ENCODE results near the gene LEMD3. TPM values are rescaled to one million over a fixed set of nuclear protein-coding genes. Genes with fewer than 3 reads are reported as not detected.

Gene LEMD3
- total and polyA plus RNA-seq, 2 of the 8 experiments (the other 6 are each of a cell fraction or from before 2014, with no cell fraction given), result 5.8 to 33.2 TPM

- Histone ChIP-seq H2BK20ac (ENCODE audit: low read length) (no peak within 1 kb of the TSS), H3K9ac (replicated peaks in 1 of 4; ENCODE audit: extremely low read depth in 1 of 4, low read depth in 3 of 4, low read length in 3 of 4) (peak within 1 kb of the TSS in 1 of 4 experiments; percentile 27; a peak in 2 of 7 replicates), H3K36me3 (ENCODE audit: control insufficient read depth in 2 of 4, insufficient read depth in 4 of 4, low read length in 3 of 4) (no peaks in the 10 kb centered on the region), H4K8ac (ENCODE audit: extremely low read depth, insufficient read depth, low read length) (peak within 1 kb of the TSS; percentile 11; the same call in 1 of the 2 replicates), H2AK5ac (ENCODE audit: low read depth, low read length) (no peak within 1 kb of the TSS), H3K27me3 (replicated peaks in 1 of 4; ENCODE audit: control insufficient read depth in 3 of 4, extremely low read depth in 1 of 4, insufficient read depth in 3 of 4, low read length in 3 of 4) (peaks cover 0 to 4% (median 1%) of the 10 kb centered on the region in 4 experiments; a peak in 5 of 7 replicates), H3K4me1 (replicated peaks in 1 of 4; ENCODE audit: control insufficient read depth in 3 of 4, insufficient read depth in 4 of 4, low read length in 3 of 4) (peaks cover 0 to 5% (median 3%) of the 10 kb centered on the region in 4 experiments; a peak in 4 of 7 replicates), H2BK5ac (ENCODE audit: low read depth, low read length) (no peak within 1 kb of the TSS), H4K20me1 (replicated peaks in 1 of 2; ENCODE audit: control insufficient read depth in 1 of 2, insufficient read depth in 2 of 2, low read length in 2 of 2) (no peaks in the 10 kb centered on the region), H3K23me2 (ENCODE audit: low read depth, low read length) (peaks cover 13% of the 10 kb centered on the region; the same call in 1 of the 2 replicates), H3K9me3 (ENCODE audit: insufficient read depth in 2 of 2, low read depth in 1 of 2, low read length in 1 of 2) (no peaks in the 10 kb centered on the region), H3K18ac (ENCODE audit: extremely low read depth, low read length) (peak within 1 kb of the TSS; percentile 36; the same call in 1 of the 2 replicates), H2BK120ac (replicated peaks; ENCODE audit: low read depth, low read length) (no peak within 1 kb of the TSS), H3K4me3 (ENCODE audit: extremely low read depth in 1 of 4, insufficient read depth in 2 of 4, low read depth in 3 of 4, low read length in 4 of 4) (peak within 1 kb of the TSS; percentile 68 to 93 (median 77)), H4K5ac (ENCODE audit: insufficient read length, low read depth, low read length) (peak within 1 kb of the TSS; percentile 45), H3K4me2 (ENCODE audit: insufficient read depth in 1 of 2, low read depth in 2 of 2, low read length in 2 of 2) (peak within 1 kb of the TSS; percentile 80 to 85), H2BK12ac (ENCODE audit: low read depth, low read length) (peak within 1 kb of the TSS; percentile 61; the same call in 1 of the 2 replicates), H3K79me1 (ENCODE audit: low read depth, low read length) (no peaks in the 10 kb centered on the region), H3K27ac (ENCODE audit: low read depth, low read length) (no peak within 1 kb of the TSS), H3K79me2 (ENCODE audit: control insufficient read depth in 1 of 2, insufficient read depth in 2 of 2, low read length in 2 of 2) (no peaks in the 10 kb centered on the region), H3K23ac (ENCODE audit: insufficient read length) (no peak within 1 kb of the TSS), H3K4ac (replicated peaks; ENCODE audit: insufficient read length, low read depth, low read length) (no peak within 1 kb of the TSS), H2BK15ac (ENCODE audit: low read length) (no peak within 1 kb of the TSS), H3K14ac (ENCODE audit: insufficient read length) (no peak within 1 kb of the TSS), H3K56ac (replicated peaks; ENCODE audit: insufficient read length, low read depth, low read length) (peak within 1 kb of the TSS; percentile 52), H4K91ac (replicated peaks; ENCODE audit: insufficient read length, low read length) (peak within 1 kb of the TSS; percentile 52), H2AFZ (ENCODE audit: low read length) (peak within 1 kb of the TSS; percentile 98)
- ChIA-PET CTCF (ENCODE audit: partially characterized antibody) (no interaction called here), POLR2A (ENCODE audit: partially characterized antibody) (no interaction called here)
- 2% methylated on average over 47 of the region's 85 CpGs; no CpG with 5 or more reads in 1 of the 2 experiments for WGBS, 2 experiments (ENCODE audit: extremely low coverage in 1 of 2, insufficient coverage in 1 of 2, insufficient read length in 1 of 2, insufficient replicate concordance in 2 of 2, low coverage in 1 of 2, low lambda C conversion rate in 2 of 2, missing lambda C conversion rate in 1 of 2)
- DNase-seq (ENCODE audit: low read depth in 1 of 2, low spot score in 2 of 2) (peak; percentile 29 to 85), FAIRE-seq (no peak)
- TF ChIP-seq, protein P1, sequence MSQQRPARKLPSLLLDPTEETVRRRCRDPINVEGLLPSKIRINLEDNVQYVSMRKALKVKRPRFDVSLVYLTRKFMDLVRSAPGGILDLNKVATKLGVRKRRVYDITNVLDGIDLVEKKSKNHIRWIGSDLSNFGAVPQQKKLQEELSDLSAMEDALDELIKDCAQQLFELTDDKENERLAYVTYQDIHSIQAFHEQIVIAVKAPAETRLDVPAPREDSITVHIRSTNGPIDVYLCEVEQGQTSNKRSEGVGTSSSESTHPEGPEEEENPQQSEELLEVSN (IDR thresholded peaks at IDR 0.05), result peak; percentile 14; the same call in 1 of the 2 replicates
- peak; percentile 99 for TF ChIP-seq KDM1A (IDR thresholded peaks at IDR 0.05; ENCODE audit: borderline replicate concordance, low read length)
- peak; percentile 97 for TF ChIP-seq ASH2L (IDR thresholded peaks at IDR 0.05; ENCODE audit: low read length)
- no peak for TF ChIP-seq SIX5 (IDR thresholded peaks at IDR 0.05; ENCODE audit: low read depth, low read length)
- peak; percentile 99 for TF ChIP-seq KDM4A (IDR thresholded peaks at IDR 0.05; ENCODE audit: low read depth, low read length, severe bottlenecking)
- TF ChIP-seq, protein P2, sequence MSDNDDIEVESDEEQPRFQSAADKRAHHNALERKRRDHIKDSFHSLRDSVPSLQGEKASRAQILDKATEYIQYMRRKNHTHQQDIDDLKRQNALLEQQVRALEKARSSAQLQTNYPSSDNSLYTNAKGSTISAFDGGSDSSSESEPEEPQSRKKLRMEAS (IDR thresholded peaks at IDR 0.05), result 0 out of 2 replicates have a peak, but pooled peaks have one; percentile 36
- 0 out of 4 replicates have a peak, but pooled peaks of 1 of the 2 experiments have one; percentile 26 for TF ChIP-seq SIN3A (conservative IDR thresholded peaks at IDR 0.05 in 1 of 2, IDR thresholded peaks at IDR 0.05 in 1 of 2; ENCODE audit: low read depth in 1 of 2, low read length in 2 of 2)
- peak; percentile 88 to 94; a peak in 3 of 4 replicates for TF ChIP-seq HDAC2 (IDR thresholded peaks at IDR 0.05; ENCODE audit: borderline replicate concordance in 1 of 2, low read depth in 2 of 2, low read length in 2 of 2)
- 0 out of 2 replicates have a peak, but pooled peaks have one; percentile 6 for TF ChIP-seq CREB1 (IDR thresholded peaks at IDR 0.05)
- TF ChIP-seq RBBP5 (IDR thresholded peaks at IDR 0.05; ENCODE audit: borderline replicate concordance, low read depth, low read length), result peak; percentile 96
Observed at GRCh38 chr12:65278576-65279368, 109.4 kb downstream of the LEMD3 start, which contains the start of gene MSRB3. Gene MSRB3, plus strand, starts transcription at chr12:65278683. Its CDS starts 29,897 bp downstream, at chr12:65308580.

All from H1 (cell line).